Right lung (tissue), 5 donors: ENCODE results near the gene MCM3AP. TPM values are rescaled to one million over a fixed set of nuclear protein-coding genes. Genes with fewer than 3 reads are reported as not detected.
"Not testable (repeated sequence)": the region's sequence is repeated elsewhere in the genome, so short reads cannot be mapped to it uniquely, and the experiment has no call there.

ENCODE experiments used
- DNase-seq, 2 donors: peaks; one replicate each; pipeline ENCODE4 v3.0.0-alpha.2; 2013
- polyA plus RNA-seq, 5 donors: library from polyadenylated mRNA; unstranded; fragments of 120-200 nt; gene quantifications; one replicate each; pipeline versions ENCODE4 v1.2.1 to v1.2.3, GENCODE V29; 2013; ENCODE audit warnings: inconsistent platforms in 1 of 5, low replicate concordance in 1 of 5; ENCODE audit not compliant: insufficient read length in 5 of 5, insufficient read depth in 1 of 5

The MCM3AP gene
- polyA plus RNA-seq, 5 donors: 71.1 to 93.8 (median 77.0) TPM

DNA sequence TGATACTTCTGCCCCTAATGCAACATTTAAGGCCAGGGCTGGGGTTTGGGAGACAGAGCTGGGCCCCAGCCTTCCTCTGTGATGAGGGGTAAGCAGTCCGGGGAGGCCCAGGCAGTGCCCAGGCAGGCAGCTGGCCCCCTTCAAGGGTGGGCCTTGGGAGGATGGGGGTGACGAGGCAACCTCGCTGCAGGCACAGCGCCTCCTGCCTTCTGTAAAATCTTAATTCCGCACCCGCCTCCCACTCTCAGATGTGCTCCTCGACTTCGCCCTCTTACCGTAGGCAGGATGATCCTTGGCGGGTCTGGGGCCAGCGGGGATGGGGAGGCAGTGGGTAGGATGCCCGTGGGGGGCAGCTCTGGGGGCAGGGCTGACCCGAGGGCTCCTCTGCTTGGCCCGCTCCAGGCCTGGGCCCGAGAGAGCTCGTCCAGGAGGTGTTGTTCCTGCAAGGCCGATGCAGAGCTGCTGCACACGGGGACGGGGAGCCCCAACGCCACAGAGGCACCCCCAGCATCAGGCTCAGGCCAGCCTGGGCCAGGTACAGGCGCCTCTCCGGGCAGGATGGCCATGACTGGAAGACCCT, 29.1 kb upstream of the MCM3AP start:
- DNase-seq: no peak

DNA sequence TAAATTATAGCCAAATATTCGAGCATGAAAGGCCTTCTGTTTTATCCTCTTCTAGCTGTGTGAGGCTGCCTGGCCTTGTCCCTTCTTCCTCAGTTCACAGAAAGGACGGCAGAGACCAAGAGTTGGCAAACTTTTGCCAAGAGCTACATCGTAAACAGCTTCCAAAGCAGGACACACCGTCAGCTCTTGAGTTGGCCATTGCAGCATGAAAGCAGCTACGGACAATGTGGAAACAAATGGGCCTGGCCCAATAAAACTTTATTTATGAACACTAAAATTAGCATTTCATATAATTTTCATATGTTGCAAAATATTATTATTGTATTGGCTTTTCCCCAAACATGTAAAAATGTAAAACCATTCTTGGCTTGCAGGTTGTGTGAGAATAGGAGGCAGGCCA, 27.5 kb upstream of the MCM3AP start:
- no peak for DNase-seq

DNA sequence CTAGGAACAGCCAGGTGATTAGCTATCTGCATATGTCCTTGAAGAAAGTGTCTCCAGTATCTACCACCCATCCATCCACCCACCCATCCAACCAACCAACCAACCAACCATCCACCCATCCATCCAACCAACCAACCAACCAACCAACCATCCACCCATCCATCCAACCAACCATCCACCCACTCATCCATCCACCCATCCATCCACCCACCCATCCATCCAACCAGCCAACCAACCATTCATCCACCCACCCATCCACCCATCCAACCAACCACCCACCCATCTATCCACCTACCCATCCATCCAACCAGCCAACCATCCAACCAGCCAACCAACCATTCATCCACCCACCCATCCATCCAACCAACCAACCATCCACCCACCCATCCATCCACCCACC, 26.2 kb upstream of the MCM3AP start:
- DNase-seq: no peak

DNA sequence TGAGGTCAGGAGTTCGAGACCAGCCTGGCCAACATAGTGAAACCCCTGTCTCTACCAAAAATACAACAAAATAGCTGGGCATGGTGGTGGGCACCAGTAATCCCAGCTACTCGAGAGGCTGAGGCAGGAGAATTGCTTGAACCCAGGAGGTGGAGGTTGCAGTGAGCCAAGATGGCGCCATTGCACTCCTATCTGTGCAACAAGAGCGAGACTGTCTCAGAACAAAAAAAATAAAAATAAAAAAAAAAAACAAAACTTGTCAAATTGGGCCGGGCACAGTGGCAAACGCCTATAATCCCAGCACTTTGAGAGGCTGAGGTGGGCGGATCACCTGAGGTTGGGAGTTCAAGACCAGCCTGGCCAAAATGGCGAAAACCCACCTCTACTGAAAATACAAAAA, 24.8 kb upstream of the MCM3AP start:
- DNase-seq: not testable (repeated sequence)

DNA sequence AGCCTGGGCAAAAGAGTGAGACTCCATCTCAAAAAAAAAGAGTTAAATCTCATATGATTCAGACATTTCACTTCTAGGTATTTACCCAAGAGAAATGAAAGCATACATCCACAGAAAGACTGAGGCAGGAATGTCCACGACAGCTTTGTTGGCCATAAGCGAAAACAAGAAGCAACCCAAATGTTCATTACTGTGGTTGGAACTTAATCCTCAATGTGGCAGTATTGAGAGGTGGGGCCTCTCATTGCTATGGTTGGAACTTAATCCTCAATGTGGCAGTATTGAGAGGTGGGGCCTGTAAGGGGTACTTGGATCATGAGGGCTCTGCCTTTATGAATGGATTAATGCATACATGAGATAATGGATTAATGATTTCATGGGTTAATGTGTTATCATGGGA, 23.0 kb upstream of the MCM3AP start:
- DNase-seq: no peak

DNA sequence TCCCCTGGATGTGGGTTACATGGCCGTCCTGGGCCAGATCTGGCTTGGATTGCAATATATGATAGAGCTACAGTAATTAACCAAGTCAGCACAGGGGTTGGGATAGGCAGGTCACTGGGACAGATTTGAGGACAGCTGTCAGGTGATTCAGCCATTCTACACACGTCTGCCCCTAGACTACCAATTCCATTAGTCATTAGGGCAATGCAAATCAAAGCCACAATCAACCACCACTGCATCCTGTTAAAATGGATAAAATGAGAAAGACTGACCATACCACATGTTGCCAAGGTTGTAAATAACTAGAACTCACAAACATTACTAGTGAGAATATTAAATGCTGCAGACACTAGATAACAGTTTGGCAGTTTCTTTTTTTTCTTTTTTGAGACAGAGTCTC, 22.2 kb upstream of the MCM3AP start:
- no peak for DNase-seq

DNA sequence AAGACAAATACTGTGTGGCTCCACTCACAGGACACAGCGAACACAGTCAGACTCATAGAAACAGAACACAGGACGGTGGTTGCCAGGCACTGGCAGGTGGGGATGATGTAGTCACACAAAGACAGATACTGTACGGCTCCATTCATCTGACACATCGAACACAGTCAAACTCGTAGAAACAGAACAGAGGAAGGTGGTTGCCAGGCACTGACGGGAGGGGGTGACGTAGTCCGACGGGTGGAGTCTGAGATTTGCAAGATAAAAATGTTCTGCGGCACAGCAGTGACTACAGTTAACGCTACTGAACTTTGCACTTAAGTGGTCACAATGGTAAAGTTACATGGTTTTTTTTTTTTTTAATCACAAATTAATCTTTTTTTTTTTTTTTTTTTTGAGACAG, 19.5 kb upstream of the MCM3AP start:
- no peak for DNase-seq

DNA sequence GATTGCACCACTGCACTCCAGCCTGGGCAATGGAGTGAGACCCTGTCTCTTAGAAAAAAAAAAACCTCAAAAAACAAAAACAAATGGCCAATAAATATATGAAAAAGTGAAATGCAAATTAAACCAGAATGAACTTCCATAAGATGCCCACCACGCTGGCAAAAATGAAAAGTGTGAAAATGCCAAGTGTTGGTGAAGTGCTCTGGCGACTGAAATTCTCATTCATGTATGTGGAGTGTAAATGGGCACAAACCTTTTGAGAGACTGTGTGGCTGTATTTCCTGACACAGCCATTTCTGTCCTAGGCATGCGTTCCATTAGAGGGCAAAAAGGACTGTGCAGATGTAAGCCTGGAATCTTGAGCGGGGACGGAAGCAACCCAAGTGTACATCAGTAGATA, 19.0 kb upstream of the MCM3AP start:
- DNase-seq: no peak

DNA sequence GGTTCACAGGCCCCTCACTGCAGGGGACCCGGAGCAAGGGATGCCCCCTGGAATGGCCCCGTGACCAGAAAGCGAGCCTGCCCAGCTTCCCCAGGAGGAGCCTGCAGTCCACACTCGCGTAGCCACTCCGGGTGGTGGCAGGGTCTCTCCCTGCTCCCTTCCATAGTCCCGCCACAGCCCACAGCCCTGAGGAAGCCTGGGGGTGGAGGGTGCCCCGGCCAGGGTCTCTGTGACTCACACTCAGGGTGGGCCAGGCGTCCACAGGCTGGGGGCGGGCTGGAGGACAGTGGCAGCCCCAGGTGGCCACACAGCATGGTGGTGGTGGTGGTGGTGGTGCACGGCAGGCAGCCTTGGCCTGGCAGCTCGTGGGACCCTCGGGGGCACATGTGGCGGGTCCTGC, 16.3 kb upstream of the MCM3AP start:
- DNase-seq: no peak

DNA sequence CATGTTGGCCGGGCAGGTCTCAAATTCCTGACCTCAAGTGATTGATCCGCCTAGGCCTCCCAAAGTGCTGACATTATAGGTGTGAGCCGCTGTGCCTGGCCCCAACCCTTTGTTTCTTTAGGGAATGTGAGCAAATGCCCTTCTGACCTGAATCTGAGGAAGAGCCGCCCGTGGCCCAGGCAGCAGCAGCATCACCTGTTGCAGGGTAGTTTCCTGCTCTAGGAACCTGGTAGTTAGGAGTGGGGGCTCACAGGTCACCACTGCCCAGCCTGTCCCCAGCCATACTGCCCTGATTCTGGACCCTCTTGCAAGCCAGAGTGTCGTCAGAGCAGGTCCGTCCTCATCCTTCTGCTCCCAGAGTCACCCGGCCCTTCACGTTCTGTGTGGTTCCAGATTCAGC, 13.8 kb upstream of the MCM3AP start:
- DNase-seq: no peak

DNA sequence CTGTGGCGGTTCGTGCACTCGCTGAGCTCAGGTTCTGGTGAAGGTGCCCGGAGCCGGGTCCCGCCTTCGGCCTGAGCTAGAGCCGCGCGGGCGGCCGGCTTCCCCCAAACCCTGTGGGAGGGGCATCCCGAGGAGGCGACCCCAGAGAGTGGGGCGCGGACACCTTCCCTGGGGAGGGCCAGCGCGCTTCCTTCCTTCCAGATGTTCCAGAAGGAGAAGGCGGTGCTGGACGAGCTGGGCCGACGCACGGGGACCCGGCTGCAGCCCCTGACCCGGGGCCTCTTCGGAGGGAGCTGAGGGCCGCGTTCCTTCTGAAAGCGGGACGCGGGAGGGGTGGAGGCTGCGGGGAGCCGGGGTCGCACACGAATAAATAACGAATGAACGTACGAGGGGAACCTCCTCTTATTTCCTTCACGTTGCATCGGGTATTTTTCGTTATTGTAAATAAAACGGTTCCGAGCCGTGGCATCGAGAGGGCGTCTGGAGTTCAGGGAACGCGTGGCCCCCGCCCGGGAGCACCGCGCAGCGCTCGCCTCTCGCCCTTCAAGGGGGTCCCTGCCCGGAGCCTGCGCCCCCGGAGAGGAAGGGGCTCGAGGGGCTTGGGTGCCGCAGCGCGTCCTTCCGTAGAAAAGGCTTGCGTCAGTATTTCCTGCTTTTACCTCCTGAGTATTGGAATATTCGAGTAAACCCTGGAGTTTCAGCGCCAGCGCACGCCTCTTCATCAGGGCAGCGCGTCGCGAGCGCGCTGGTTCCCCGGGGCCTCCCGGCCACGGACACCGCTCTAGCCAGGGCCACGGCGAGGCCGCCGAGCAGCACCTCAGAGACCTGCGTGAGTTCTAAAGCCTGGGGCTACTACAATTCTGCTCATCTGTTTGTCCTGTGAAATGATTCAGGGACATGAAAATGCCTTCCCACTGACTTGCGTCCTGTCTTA, 12.2 kb upstream of the MCM3AP start:
- peak; percentile 48 to 52 for DNase-seq

DNA sequence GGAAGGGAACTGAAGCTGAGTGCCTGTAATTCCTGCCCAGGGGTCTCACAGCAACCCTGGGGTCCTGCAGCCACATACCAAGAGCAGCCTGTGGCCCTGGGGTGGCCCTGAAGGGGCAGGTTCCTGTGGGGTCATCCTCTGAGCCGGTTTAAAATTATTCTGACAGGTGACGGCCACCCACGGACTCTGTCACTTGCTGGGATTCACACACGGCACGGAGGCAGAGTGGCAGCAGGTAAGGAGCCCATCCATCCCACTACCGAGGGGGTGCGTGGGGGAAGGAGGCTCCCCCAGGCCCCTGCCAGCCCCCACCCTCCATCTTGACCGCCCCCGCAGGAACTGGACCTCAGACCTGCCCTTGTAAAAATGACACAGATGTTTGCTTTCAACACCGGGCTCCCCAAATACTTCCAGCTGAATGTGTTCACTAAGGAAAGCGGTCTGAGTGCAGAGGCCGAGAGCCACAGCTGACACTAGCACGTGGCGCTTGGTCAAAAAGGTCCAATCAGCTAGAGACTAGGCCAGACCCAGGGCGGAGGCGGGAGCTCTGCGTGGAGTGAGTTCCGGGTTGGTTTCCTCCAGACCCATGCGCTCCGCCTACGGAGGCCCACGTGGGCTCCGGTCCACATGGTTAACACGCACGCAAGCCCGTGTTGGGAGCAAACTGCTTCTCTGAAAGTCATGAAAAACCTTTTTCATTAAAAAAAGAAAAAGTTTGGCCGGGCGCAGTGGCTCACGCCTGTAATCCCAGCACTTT, 10.8 kb upstream of the MCM3AP start:
- peak; percentile 39 to 68 for DNase-seq

DNA sequence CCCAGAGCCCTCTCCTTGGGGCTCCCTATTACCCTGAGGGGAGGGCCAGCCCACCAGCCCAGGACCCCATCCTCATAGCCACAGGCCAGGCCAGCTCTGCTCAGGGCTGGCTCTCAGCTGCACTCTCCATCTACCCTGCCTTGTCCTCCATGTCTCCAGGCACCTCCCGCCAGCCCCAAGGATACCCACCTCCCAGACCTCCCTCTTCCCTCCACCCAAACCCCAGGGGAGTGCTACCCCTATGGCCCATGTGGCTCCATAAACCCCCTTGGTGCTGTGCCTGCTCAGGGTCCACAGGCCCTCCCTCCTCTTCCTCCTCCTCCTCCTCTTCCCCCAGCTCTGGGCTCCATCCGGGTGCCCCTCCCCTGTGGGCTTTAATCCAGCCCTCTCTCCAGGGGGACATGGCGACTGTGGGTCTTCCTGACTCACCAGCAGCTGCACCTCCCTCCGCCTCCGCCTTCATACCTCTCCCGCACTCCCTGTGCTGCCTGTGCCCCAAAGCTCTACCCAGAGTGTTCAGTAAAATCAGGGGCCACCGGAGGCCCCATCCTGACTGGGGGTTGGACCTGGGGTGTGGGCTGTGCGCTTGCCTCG, 9.9 kb upstream of the MCM3AP start:
- DNase-seq: no peak

DNA sequence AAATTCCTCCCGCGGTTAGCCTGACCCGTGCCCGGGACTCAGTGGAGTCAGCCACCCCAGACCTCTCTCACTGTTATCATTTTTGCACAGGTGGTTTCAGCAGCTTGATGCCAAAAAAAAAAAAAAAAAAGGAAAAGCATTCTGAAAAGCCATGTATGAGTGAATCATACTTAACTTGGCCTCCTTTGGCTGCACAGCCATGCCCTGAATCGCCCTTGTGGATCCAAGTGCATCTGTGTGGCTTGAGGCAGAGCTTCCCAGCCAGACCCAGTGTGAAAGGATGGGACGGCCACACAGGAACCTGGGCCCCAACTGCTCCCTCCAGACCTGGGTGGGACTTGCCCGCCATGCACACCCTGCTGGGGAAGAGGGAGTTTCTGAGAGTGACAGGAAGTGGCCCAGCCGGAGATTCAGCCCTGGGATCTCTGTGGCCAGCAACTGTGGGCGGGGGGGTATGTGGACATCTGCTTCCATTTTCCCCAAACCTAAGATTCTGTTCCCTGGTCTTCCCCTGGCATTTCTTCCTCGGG, 9.3 kb upstream of the MCM3AP start:
- DNase-seq: no peak

DNA sequence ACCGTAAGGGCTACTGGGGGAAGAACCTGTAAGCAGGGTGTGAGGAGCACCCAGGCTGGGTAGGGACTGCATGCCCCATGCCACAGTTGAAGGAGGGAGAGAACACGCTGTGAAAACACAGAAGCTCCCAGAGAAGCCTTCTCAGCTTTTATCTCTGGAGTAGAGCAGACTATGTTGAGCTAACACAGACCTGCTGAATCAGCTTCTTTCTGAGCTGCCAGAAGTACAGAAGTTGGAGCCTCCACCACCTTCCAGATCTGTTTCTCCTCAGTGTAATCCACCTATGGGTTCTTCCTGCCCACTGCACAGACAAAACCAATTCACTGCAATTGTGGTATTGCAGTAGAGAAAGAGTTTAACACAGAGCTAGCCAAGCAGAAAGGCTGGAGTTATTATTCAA, 6.2 kb upstream of the MCM3AP start:
- DNase-seq: no peak

DNA sequence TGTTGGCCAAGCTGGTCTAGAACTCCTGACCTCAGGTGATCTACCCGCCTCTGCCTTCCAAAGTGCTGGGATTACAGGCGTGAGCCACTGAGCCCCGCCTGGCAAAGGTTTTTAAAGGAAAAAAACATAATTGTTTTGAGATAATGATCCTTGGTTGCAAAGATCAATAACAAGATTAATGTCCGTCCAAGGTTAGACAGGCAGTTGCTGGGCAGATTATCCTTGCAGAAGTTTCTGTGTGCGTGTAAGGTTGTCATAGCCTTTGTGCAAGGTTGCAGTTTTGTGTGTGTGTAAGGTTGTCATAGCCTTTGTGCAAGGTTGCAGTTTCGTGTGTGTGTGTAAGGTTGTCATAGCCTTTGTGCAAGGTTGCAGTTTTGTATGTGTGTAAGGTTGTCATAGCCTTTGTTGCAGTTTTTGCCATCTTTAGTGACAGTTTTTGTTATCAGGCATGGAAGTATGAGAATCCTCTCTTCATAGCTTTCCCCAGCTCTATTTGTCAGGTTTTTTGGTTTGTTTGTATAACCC, 4.3 kb upstream of the MCM3AP start:
- no peak for DNase-seq

DNA sequence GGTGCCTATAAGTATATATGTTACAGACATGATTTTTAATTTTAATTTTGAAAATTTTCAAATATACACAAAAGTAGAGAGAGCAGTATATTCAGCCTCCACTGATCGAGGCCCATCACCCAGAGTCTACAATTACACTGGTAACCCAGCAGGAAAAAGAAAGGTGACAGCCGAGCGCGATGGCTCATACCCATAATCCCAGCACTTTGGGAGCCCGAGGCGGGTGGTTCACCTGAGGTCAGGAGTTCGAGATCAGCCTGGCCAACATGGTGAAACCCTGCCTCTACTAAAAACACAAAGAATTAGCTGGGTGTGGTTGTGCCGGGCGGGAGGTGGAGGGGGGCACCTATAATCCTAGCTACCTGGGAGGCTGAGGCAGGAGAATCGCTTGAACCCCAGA, 2.1 kb upstream of the MCM3AP start:
- DNase-seq: no peak

DNA sequence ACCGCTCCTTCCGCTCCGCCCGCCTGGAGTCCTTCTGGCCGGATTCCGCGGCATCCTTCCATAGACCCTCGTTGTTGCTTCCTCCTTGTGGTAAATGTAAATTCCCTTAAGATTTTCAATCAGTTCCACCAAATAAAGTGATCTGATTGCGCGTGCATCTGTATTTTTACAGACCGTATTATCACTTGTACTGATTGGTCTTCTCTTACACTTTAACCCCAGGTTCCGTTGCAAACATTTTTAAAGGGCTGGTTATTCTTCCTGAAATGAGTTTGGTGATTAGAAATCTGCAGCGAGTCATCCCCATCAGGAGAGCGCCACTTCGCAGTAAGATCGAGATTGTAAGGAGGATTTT, 1.2 kb upstream of the MCM3AP start:
- DNase-seq: no peak

DNA sequence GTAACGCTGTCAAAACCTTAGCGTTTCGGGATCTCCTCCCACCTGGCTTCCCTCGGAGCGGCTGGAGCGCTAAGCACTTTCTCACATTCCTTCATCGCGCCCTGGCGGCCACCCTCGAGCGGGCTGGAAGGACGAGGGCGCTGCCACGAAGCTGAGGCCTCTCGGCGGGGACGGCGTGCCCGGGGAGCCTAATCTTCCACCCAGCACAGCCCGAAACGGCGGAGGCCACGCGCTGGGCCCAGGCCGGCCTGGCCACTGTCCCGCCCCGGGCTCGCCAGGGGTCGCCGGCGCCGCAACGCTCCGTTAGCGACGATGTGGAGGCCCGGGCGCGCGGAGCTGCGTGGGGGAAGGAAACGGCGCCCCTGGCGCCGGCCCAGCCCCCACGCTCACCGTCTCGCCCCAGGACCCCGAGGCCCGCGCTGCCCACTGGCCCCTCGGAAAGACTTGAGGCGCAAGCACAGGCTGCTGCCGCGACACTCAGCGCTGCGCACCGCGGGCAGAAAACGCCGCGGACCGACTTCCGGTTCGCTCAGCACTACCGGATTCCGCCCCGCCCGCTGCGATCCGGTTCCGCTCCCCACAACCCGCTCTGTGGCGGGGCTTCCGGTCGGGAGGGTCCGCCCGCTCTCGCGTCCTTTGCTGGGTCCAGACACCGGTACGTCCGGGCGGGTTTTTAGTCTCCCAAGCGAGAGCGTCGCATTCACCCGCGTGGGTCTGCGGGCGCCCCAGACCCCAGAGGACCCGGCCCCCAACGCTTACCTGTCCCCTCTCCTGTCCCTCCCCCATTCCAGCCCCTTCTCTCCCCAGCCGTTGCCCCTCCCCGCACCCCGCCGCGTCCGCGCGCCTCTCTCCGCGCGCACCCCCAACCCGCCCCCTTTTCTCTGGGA, 593 bp upstream of the MCM3AP start, which contains the start of gene YBEY:
Gene YBEY (plus strand): TSS at position 582 of the 887 bp plus-strand sequence. CDS start 572 bp downstream, outside the sequence.
- peak; percentile 88 to 92 for DNase-seq

DNA sequence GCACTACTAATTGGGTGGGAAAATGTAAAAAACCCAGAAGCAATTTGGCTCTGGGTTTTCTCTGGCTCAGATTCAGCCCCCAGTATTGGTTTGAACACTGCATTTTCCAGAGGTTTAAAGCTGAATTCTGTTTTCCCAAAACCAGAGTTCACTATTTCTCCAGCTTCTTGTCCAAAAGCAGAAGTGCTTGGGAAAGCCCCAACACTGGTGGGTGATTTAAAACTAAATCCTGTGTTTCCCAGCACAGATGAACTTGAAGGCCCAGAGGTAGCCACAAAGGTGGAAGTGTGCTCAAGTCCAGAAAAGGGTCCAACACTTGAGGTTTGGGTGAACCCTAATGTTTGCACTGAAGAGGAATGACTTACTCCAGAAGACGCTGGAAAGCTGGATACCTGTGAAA, 678 bp downstream of the MCM3AP start:
- no peak for DNase-seq
